HEK293 (cell line): ENCODE results near the gene HMG20B.

Experiments
- YY1 ChIP-seq: fragments of 450-650 bp; formaldehyde crosslinking; IDR thresholded peaks from 2 replicates; pipeline ENCODE4 v1.5.1; 2018; ENCODE audit warnings: missing biosample characterization, missing genetic modification characterization
- ZNF138 ChIP-seq: fragments of 450-650 bp; formaldehyde crosslinking; IDR thresholded peaks from 2 replicates; pipeline ENCODE4 v1.5.1; 2016; ENCODE audit warnings: missing biosample characterization, missing genetic modification characterization, borderline replicate concordance
- ZNF211 ChIP-seq: fragments of 450-650 bp; formaldehyde crosslinking; IDR thresholded peaks from 2 replicates; pipeline ENCODE4 v1.5.1; 2016; ENCODE audit warnings: low read depth, missing biosample characterization, missing genetic modification characterization
- TF ChIP-seq, protein P1 (sequence below): fragments of 450-650 bp; formaldehyde crosslinking; IDR thresholded peaks from 2 replicates; pipeline ENCODE4 v1.5.1; 2016; ENCODE audit warnings: missing biosample characterization, missing genetic modification characterization

DNA sequence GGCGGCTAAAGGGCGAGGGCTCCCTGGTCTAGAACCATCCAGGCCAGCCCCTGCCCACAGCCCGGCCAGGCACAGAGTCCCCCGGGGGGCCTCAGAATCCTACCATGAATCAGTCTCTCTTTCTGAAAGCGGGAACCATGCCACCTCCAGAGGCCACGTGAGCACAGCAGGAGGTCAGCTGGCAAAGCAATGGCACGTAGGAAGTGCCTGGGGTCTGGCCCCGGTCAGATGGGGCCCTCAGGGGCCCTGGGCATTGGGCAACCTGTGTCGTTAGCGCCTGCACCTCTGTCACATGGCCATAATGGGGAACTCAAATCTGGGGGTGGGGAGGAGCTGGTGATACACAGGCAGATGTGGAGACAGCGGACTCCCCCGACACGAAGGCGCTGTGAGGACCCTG lies 24.1 kb upstream of the HMG20B start:
- TF ChIP-seq YY1 (tag by site-specific recombination) (no peak), ZNF138 (no peak), ZNF211 (tag by site-specific recombination) (no peak)
- TF ChIP-seq, protein P1, sequence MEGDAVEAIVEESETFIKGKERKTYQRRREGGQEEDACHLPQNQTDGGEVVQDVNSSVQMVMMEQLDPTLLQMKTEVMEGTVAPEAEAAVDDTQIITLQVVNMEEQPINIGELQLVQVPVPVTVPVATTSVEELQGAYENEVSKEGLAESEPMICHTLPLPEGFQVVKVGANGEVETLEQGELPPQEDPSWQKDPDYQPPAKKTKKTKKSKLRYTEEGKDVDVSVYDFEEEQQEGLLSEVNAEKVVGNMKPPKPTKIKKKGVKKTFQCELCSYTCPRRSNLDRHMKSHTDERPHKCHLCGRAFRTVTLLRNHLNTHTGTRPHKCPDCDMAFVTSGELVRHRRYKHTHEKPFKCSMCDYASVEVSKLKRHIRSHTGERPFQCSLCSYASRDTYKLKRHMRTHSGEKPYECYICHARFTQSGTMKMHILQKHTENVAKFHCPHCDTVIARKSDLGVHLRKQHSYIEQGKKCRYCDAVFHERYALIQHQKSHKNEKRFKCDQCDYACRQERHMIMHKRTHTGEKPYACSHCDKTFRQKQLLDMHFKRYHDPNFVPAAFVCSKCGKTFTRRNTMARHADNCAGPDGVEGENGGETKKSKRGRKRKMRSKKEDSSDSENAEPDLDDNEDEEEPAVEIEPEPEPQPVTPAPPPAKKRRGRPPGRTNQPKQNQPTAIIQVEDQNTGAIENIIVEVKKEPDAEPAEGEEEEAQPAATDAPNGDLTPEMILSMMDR (tag by site-specific recombination), result no peak
